Endodermal cell (in vitro differentiated cells): ENCODE results near the gene TBX15. TPM values are rescaled to one million over a fixed set of nuclear protein-coding genes. Genes with fewer than 3 reads are reported as not detected.

Source experiments
- DNase-seq: peaks from one replicate; pipeline ENCODE4 v3.0.0-alpha.2; 2017
- H3K27ac ChIP-seq: 2 replicates; pipeline ENCODE4 v1.5.1; 2013; ENCODE audit warnings: mild to moderate bottlenecking, low read depth, low read length, moderate library complexity
- H3K27me3 ChIP-seq: 2 replicates; pipeline ENCODE4 v1.6.1; 2013; ENCODE audit warnings: mild to moderate bottlenecking, low read length, moderate library complexity; ENCODE audit not compliant: insufficient read depth, control insufficient read depth, poor library complexity, severe bottlenecking
- H3K36me3 ChIP-seq: 2 replicates; pipeline ENCODE4 v1.7.0; 2013; ENCODE audit warnings: mild to moderate bottlenecking, low read length, moderate library complexity; ENCODE audit not compliant: control insufficient read depth, insufficient read depth
- H3K4me1 ChIP-seq: one replicate; pipeline ENCODE4 v1.7.0; 2013; ENCODE audit warnings: low read length; ENCODE audit not compliant: control insufficient read depth, insufficient read depth
- H3K4me3 ChIP-seq: 2 replicates; pipeline ENCODE4 v1.5.1; 2013; ENCODE audit warnings: mild to moderate bottlenecking, low read length, moderate library complexity
- H3K9ac ChIP-seq: 2 replicates; pipeline ENCODE4 v1.6.1; 2013; ENCODE audit warnings: mild to moderate bottlenecking, low read length, moderate library complexity; ENCODE audit not compliant: poor library complexity, severe bottlenecking; ENCODE audit errors: extremely low read depth
- H3K9me3 ChIP-seq: 2 replicates; pipeline ENCODE4 v1.6.1; 2013; ENCODE audit warnings: mild to moderate bottlenecking, low read length, moderate library complexity; ENCODE audit not compliant: control insufficient read depth
- H3K27ac Mint-ChIP-seq: 2 replicates; pipeline ENCODE4 v1.8.0; 2020; ENCODE audit warnings: mixed read lengths
- H3K27me3 Mint-ChIP-seq: 2 replicates; pipeline ENCODE4 v1.8.0; 2021; ENCODE audit warnings: mild to moderate bottlenecking, mixed read lengths; ENCODE audit not compliant: insufficient read depth
- H3K36me3 Mint-ChIP-seq: 2 replicates; pipeline ENCODE4 v1.8.0; 2020; ENCODE audit warnings: low read depth, mixed read lengths
- H3K4me1 Mint-ChIP-seq: 2 replicates; pipeline ENCODE4 v1.8.0; 2020; ENCODE audit warnings: mixed read lengths
- H3K4me3 Mint-ChIP-seq: 2 replicates; pipeline ENCODE4 v1.8.0; 2020; ENCODE audit warnings: mild to moderate bottlenecking, moderate library complexity, mixed read lengths
- H3K9me3 Mint-ChIP-seq: 2 replicates; pipeline ENCODE4 v1.8.0; 2020; ENCODE audit warnings: mild to moderate bottlenecking, mixed read lengths
- CTCF ChIP-seq: fragments of 200-600 bp; sonication (generic); conservative IDR thresholded peaks from 2 replicates; pipeline ENCODE4 v1.5.0; 2021; ENCODE audit warnings: antibody characterized with exemption, mild to moderate bottlenecking
- WGBS, 2 experiments: methylation state at CpG; one replicate each; pipeline versions ENCODE4 v1.1.5 to v1.1.7; 2013; ENCODE audit warnings: missing lambda C conversion rate in 2 of 2, mixed read lengths in 1 of 2; ENCODE audit not compliant: insufficient coverage in 1 of 2, insufficient read length in 1 of 2; 5-methylcytosine and 5-hydroxymethylcytosine counted together
- total RNA-seq, 2 donors: library from RNA; stranded (reverse); fragmentation: NEBNext Ultra II Directional in 1 of 2; extraction: Animal tissue kit (Norgen Biotek cat#: 25700) in 1 of 2; gene quantifications; 2 replicates in 1 of 2; 3 replicates in 1 of 2; pipeline ENCODE4 v1.2.1, GENCODE V29; 2021

Gene TBX15
- total RNA-seq, 2 donors from 2014 or later: 0.09 TPM; not detected in 1

GRCh38 chr1:118884946-118885345, 103.2 kb downstream of the TBX15 start:
- Mint-ChIP-seq H3K9me3 (no peaks in the 10 kb centered on the region), H3K4me3 (no peak overlapping the region), H3K4me1 (no peaks in the 10 kb centered on the region), H3K27me3 (no peaks in the 10 kb centered on the region), H3K36me3 (no peaks in the 10 kb centered on the region), H3K27ac (no peak overlapping the region)
- no peak overlapping the region for H3K9ac ChIP-seq
- 90 to 94% methylated on average over 4 of the region's 4 CpGs for WGBS, 2 experiments
- no peaks in the 10 kb centered on the region for H3K36me3 ChIP-seq
- no peak for TF ChIP-seq CTCF
- no peaks in the 10 kb centered on the region for H3K27me3 ChIP-seq
- DNase-seq: no peak
- no peaks in the 10 kb centered on the region for H3K9me3 ChIP-seq
- H3K4me1 ChIP-seq: no peaks in the 10 kb centered on the region
- no peak overlapping the region for H3K4me3 ChIP-seq
- H3K27ac ChIP-seq: no peak overlapping the region

- no peak overlapping the region for H3K4me3 Mint-ChIP-seq
- no peaks in the 10 kb centered on the region for H3K36me3 Mint-ChIP-seq
- H3K4me3 ChIP-seq: no peak overlapping the region
- no peak overlapping the region for H3K27ac ChIP-seq
- H3K4me1 Mint-ChIP-seq: no peaks in the 10 kb centered on the region
- H3K27ac Mint-ChIP-seq: no peak overlapping the region
- 93 to 94% methylated on average over 2 of the region's 2 CpGs for WGBS, 2 experiments
- no peak for DNase-seq
- no peaks in the 10 kb centered on the region for H3K4me1 ChIP-seq
- no peaks in the 10 kb centered on the region for H3K36me3 ChIP-seq
- no peaks in the 10 kb centered on the region for H3K9me3 ChIP-seq
- TF ChIP-seq CTCF: no peak
- no peaks in the 10 kb centered on the region for H3K27me3 ChIP-seq
- no peak overlapping the region for H3K9ac ChIP-seq
- no peaks in the 10 kb centered on the region for H3K27me3 Mint-ChIP-seq
- no peaks in the 10 kb centered on the region for H3K9me3 Mint-ChIP-seq
Measured at GRCh38 chr1:118881751-118882150, 106.4 kb downstream of the TBX15 start.

- Mint-ChIP-seq H3K36me3 (no peaks in the 10 kb centered on the region), H3K9me3 (no peaks in the 10 kb centered on the region), H3K4me1 (no peaks in the 10 kb centered on the region), H3K27ac (no peak overlapping the region), H3K27me3 (no peaks in the 10 kb centered on the region), H3K4me3 (no peak overlapping the region)
- no peak overlapping the region for H3K4me3 ChIP-seq
- H3K27ac ChIP-seq: no peak overlapping the region
- DNase-seq: no peak
- TF ChIP-seq CTCF: no peak
- H3K36me3 ChIP-seq: no peaks in the 10 kb centered on the region
- no peaks in the 10 kb centered on the region for H3K9me3 ChIP-seq
- H3K4me1 ChIP-seq: no peaks in the 10 kb centered on the region
- no peak overlapping the region for H3K9ac ChIP-seq
- WGBS, 2 experiments: 90 to 100% methylated on average over 1 to 4 of the region's 4 CpGs
- no peaks in the 10 kb centered on the region for H3K27me3 ChIP-seq
Measured at GRCh38 chr1:118878661-118879060, 109.5 kb downstream of the TBX15 start.
